Mucosa of gallbladder (tissue), 1 donor: ENCODE data around the gene UBQLN1. TPM values are rescaled to one million over a fixed set of nuclear protein-coding genes. Genes with fewer than 3 reads are reported as not detected.
"Not testable (repeated sequence)": the region's sequence is repeated elsewhere in the genome, so short reads cannot be mapped to it uniquely, and the experiment has no call there.

Experiments used
- DNase-seq: peaks from one replicate; pipeline ENCODE4 v3.0.0-alpha.2; 2020; ENCODE audit warnings: low spot score
- total RNA-seq: library from RNA; stranded (reverse); gene quantifications from one replicate; pipeline ENCODE4 v1.2.1, GENCODE V29; 2021
- donor health status: DM: no; HTN: no; CAD: no.

Gene UBQLN1
- 101 TPM for total RNA-seq

DNA sequence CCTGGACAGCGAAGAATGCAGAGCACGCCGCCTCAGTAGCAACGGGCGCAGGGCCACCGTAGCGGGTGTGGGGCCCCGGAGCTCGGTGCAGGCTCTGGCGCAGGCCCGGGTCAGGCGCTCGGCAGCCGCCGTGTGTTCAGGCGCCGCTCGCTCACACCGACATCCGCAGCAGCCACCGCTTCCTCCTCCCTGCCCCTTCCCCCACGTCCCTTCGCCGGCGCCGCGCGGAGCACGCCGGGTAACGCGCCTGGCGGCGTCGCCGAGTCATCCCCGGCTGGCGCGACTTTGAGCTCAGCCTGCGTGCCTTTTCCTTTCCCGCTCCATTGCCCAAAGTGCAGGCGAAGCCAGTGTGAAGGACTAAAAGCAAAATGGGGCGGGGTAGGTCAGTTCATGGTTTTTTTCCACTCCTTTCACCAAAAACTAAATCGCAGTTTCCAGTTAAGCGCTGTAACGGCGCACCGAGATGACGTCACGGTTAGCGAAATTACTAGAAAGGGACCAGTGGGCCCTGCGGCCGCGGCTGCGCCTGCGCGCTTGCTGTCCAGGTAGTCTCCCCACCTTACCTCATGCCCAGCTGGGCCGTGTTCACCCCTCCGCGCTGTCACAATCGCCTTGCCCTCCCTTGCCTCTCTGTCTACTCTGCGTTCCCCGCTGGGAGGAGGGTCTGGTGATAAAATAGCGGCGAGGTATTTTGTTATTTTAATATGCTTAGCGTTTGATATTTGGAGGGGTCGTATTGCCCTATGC, at the start of gene UBQLN1:
TSS of gene UBQLN1 (minus strand) at position 191 of the 747 bp plus-strand sequence. CDS start 279 bp downstream, outside the sequence.
- DNase-seq, result peak; percentile 96

DNA sequence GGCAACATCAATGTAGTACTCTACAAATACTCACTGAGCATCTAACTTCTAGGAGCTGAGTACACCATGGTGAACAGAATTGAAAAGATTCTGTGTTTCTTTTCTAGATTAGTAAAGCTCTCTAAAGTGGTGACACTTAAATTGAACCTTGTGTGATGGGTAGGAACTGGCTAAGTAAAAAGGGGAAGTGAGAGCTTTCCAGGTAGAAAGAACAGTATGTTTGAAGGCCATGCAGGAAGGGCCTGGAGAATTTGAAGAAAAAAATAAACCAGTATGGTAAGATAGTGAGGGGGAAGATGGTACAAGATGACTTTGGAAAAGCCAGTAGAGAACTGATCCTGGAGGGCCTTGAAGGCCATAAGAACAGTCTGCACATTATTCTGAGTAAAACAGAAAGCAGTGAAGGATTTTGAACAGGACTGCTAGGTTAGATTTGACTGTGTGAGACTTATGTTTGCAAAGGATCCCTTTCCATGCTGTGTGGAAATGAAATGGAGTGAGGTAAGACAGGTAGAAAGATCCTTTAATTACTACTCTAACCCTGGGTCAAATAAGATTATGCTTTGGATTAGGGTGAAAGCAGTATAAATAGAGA, 46.7 kb upstream of the UBQLN1 start:
- no peak for DNase-seq

DNA sequence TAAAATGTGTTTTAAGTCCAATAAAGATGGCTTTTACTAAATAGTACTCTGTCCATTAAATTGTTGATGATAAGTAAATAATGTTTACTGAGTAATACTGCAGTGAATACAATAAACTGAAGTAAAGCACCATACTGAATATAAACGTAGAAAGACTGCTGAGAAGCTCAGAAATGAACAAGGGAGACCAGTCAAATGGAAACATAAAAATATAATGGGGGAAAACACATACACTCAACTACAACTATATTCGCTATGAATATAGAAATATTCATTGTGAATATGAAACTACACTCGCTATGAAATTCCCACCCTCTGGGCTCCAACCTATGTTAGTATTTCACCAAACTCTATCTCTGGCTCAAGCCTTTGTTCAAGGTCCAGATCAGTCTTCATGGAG, 41.9 kb upstream of the UBQLN1 start:
- no peak for DNase-seq

DNA sequence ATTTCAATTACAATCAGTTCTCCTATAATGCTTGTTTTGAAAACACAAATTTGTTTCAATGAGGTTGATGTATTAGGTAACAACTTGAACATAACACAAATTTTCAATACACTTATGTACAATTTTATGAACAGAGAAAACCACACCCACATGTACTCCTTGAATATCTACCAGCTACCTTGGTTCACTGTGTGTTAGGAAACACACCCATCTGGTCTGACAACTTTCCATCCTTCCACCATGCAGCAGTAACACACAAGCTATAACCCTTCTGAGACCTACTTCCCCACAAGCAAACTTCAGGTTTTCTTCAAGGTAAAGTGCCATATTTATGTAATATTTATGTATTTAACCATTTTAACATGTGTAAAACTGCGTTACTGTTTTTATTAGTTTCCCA, 36.4 kb upstream of the UBQLN1 start:
- peak; percentile 45 for DNase-seq

DNA sequence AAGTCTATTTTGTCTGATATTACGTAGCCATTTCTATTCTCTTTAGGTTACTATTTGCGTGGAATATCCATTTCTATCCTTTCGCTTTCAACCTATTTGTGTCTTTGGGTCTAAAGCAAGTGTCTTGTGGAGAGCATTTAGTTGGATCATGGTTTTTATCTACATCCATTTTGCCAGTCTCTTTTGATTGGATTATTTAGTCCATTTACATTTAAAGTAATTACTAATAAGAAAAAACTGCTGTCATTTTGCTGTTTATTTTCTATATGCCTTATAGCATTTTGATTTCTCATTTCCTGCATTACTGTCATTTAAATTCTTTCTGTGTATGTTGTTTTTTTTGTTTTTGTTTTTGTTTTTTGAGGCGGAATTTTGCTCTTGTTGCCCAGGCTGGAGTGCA, 26.0 kb upstream of the UBQLN1 start:
- no peak for DNase-seq

DNA sequence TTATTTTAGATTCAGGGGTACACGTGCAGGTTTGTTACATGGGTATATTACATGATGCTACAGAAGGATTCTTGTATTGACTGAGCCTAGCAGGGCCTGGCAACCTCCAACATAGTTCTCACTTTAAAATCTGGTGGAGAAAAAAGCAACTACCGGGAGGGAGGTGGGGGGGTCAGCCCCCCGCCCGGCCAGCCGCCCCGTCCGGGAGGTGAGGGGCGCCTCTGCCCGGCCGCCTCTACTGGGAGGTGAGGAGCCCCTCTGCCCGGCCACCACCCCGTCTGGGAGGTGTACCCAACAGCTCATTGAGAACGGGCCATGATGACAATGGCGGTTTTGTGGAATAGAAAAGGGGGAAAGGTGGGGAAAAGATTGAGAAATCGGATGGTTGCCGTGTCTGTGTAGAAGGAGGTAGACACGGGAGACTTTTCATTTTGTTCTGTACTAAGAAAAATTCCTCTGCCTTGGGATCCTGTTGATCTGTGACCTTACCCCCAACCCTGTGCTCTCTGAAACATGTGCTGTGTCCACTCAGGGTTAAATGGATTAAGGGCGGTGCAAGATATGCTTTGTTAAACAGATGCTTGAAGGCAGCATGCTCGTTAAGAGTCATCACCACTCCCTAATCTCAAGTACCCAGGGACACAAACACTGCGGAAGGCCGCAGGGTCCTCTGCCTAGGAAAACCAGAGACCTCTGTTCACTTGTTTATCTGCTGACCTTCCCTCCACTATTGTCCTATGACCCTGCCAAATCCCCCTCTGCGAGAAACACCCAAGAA, 21.0 kb upstream of the UBQLN1 start:
- DNase-seq, result not testable (repeated sequence)

DNA sequence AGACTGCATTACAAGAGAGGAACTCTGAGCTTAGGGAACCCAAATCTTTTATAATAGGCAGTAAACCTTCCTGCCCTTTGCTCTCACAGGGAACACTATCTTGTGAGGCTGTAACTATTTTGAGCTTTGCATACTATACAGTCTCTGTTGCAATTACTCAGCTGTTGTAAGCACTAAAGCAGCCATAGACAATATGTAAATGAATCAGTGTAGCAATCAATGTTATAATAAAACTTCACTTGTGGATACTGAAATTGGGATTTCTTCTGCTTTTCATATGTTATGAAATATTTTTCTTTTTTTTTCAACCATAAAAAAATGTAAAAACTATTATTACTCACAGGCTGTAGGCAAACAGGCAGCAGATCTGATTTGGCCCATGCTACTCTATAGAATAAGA, 16.7 kb upstream of the UBQLN1 start:
- DNase-seq, result no peak

DNA sequence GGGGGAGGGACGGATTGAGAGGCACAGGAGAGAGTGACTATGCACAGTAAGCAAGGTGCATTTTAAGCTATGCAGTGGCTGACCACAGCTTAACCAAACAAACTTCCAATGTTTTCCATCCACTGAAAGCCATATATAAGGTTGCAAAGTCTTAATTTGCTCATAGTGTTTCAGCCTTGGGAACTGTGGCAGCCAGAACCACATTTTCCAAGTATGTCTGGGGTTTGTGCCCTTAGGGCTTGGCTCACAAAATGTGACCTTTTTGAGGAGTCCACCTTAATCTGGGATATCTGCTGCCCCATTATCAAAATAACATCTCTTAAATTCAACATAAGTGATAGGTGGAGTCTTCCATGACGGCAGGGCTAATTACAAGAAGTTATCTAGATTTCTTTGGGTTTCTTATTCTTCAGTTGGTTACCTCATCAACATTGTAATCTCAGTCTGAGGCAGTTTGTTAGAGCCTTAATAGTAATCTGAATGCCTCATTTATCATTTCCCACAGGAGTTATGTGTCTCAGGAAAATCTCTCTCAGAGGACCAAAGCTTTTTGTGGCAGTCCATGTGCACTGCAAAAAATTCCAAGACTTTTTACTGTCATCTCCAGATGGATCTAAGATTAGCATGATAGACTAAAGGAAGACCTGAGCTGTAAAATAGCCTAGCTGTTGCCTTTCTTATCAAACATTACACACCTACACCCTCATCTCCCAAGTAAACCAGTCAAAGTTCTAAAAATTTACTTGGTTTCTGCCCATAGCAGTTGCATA, 15.2 kb upstream of the UBQLN1 start:
- no peak for DNase-seq

DNA sequence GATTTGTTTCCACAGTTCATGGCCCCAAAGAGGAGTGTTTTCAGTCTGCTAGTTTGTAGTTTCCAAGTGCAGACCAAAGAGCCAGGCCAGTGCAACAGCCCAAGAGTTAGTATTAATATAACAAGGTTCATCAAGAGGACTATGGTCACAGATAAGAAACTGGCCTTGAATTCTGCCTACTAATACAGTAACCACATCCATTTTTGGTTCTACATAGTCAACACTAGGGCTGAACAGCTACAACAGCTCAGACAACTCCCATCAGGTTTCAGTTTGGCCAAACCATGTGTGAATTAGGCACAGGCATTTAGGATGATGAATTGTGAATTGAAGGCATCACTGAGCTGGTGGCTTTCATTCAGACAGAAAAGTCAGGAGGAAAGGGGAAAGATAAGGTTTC, 13.8 kb upstream of the UBQLN1 start:
- DNase-seq, result no peak

DNA sequence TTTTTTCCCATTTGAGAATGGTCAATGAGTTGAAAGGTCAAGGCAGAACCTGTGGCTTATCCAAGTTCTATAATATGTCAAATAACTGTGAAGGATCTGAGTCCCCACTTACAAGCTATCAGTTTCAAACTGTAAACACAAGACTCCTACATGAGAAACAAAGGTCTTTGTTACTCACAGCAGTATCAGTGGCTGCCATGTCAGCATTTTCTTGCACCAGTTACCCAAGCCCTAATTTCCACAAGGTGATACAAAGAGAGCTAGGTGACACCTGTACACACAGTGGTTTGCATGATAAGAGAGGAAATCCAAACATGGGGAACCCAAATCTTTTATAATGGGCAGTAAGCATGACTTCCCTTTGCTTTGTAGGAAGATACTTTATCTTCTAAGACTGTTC, 8.0 kb upstream of the UBQLN1 start:
- no peak for DNase-seq

DNA sequence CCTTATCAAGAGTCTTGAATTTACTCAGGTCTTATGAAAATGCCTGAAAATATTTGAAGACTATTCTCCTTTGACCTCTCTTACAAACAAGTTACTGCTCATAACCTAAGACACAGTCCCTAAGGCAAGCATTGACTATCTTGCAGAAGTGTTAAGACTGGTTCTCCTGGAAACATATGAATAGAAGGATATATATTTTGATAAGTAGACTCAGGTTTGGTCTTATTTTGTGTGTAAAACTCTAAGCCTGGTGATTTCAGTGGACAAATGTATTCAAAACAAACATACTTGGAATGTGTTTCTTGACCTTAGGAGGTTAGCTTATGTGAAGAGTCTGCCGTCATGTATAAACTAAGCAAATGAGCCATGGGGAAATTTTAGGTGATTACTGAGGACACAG, 7.5 kb upstream of the UBQLN1 start:
- DNase-seq, result no peak

DNA sequence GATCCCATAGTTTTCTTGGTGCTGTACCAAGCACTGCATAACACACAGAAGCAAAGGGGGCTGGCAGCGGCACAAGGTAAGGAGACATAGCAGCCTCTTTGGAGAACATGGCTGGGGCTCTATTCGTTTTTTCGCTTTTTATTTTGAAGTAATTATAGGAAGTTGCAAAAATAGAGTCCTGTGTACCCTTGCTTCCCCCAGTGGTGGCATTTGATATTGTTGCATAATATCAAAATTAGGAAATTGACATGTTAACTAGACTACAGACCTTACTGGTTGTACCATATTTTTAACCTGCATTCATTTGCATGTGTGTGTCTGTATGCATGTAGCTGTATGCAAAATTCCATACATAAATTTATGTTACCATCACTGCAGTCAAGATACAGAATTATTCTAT, 6.6 kb upstream of the UBQLN1 start:
- no peak for DNase-seq

DNA sequence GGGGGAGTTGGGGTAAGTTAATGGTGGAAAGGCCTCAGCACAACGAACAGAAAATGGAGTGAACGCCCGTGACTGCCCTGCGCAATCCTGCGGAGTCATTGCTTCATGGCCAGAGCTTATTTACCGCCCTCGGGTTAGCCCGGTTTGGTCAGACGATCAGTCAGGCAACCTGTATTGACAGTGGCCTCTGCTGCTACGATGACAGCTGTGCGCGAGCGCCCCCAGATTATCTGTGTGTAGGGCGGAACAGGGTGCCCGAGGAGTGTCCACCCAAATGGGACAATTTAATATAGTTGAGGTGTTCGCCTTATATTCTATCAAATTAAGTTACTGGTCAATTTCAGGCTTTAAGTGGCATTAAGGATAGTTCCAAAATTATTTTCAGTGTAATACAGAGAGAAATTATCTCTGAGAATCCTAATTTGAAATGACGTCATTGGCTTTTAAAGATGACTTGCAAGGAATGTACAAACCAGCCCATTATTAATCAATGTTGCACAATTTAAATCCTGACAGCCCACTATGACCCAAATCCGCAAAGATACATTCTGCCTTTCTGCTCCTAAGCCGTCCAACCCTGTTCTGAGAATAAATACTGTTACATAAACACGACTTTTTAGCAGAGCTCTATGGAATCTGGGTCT, 879 bp upstream of the UBQLN1 start:
- DNase-seq, result peak; percentile 70

DNA sequence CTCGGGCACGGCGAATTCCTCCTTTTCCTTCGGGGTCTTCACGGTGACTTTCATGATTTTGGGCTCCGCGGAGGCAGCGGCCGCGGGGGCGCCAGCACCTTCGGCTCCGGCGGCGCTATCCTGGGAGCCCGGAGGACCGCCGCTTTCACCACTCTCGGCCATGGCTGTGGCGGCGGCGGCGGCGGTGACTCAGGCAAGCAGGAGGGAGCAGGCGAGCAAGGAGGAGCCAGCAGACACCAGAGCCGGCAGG, 315 bp downstream of the UBQLN1 start:
- DNase-seq, result no peak

DNA sequence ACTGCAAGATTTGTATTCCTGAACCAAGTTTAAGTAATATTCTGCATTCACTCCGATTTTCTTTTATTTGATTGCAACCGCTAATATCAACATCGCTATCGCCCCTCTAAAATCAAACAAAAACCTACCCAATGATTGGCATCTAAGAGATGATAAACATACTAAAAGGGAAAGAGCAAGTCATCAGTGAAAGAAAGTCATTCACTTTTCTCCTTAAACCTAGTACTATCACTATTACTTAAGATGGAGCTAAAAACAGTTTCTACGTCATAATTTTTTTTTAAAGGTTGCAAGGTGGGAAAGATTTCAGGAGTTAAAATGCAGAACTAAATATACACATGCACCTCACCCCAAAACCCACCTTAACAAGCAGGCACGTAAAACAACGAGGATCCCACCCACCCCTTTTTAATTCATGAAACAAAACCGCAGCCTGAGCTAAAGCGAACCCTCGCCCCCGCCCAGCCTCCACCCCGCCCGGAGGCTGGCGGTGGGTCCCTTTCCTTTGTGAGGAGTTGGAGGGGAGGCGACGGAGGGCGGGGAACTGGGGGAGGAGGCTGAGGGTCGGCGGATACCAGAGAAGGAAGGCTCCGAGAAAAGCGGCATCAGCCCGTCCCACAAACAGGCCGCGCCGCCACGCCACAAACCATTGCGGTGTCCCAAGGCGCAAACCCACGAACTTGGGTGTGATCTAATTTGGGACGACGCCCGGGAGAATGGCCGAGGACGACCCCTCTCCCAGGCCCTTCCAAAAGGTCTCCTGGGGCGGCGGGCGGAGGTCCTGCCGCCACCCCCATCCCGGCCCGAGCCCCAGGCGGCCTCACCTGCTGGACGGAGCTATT, 861 bp downstream of the UBQLN1 start:
- peak; percentile 16 for DNase-seq

DNA sequence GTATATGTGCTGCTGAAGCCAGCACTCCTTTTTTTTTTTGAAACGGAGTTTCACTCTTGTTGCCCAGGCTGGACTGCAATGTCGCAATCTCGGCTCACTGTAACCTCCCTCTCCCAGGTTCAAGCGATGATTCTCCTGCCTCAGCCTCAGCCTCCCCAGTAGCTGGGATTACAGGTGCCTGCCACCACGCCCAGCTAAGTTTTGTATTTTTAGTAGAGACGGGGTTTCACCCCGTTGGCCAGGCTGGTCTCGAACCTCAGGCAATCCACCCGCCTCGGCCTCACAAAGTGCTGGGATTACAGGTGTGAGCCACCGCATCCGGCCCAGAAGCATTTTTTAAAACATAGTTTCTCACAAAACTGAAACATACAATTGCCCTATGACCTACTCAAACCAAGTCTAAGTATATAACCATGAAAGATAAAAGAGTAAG, 2.5 kb downstream of the UBQLN1 start:
- not testable (repeated sequence) for DNase-seq

DNA sequence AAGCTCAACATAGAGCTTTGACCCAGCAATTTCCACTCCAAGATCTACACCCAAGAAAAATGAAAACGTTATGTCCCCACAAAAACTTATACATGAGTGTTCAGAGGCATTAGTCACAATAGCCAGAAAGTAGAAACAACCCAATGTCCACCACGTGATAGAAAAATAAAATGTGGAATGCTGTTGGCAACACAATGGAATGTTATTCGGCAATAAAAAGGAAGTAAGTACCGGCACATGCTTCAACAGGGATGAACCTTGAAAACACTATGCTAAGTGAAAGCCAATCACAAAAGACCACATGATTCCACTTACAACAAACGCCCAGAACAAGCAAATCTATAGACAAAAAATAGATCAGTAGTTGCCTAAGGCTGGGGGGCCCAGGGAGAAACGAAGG, 6.0 kb downstream of the UBQLN1 start:
- no peak for DNase-seq

DNA sequence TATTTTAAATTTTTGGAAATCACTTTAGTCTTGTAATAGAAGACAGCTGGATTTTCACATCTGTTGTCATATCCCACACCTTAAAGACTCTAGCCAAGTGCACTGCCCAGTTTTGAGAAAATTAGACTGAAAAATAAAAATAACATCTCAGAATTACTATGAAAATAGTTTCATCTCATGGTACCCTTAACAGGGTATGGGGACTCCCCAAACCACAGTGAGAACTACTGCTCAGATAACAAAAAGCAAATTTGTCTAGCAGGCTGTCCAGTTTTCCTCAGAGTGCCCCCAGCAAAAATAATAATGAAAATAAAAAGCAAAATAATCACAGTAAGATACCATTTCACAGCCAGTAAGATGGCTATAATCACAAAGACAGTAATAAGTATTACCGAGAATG, 6.5 kb downstream of the UBQLN1 start:
- DNase-seq, result no peak

DNA sequence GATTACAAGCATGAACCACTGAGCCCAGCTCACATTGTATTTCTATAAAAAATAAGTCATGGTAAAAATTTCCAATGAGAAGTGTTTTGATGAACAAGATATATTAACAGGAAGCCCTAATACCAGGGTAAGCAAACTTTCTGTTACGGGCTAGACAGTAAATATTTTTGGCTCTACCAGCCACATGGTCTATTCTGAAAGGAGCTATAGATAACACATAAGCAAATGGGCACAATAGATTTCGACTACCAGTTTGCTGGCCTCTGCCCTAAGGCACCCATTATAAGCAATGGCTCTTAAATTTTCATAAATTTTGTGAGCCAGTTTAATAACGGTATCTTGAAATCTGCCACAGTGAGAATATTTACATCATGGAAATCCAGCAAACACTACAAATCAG, 8.1 kb downstream of the UBQLN1 start:
- no peak for DNase-seq

DNA sequence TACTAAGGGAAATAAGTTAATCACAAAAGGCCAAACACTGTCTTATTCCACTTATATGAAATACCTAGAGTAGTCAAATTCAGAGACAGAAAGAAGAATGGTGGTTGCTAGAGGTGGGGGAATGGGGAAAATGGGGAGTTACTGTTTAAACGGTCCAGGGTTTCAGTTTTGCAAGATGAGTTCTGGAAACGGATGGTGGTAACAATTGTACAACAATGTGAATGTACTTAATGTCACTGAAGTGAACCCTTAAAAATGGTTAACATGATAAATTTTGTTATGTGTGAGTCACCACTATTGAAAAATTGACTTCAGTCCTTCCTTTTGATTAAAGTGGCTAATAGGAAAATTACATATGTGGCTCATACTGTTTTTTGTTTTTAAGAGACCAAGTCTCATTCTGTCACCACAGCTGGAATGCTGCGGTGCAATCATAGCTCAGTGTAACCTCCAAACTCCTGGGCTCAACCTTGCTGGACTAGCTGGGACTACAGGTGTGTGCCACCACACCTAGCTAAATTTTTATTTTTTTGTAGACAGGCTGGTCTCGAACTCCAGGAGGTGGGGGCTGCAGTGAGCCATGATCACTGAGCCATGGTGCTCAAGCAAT, 8.7 kb downstream of the UBQLN1 start:
- DNase-seq, result no peak

DNA sequence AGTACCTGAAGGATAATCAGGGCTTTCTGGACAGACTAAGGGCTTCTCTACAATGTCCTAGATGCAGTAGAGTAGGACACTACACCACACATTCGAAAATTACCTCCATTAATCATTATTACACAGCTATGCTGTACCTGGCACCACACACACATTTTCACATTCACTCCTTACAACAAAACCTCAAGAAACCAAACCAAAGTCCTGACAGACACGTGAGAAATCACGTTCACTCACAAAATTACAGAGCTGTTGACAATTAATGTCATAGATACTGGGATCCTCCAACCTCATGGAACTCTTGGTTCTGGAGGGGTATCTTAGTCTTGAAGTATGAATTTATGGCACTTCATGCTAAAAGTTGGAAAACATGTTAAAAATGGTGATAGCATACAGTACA, 16.3 kb downstream of the UBQLN1 start:
- DNase-seq, result no peak
